ENCODE results near the gene CADPS2. TPM values are rescaled to one million over a fixed set of nuclear protein-coding genes. Genes with fewer than 3 reads are reported as not detected.

Gene CADPS2
- total and polyA plus RNA-seq, 12 donors = 14.6 to 103 (median 39.4) TPM

DNA sequence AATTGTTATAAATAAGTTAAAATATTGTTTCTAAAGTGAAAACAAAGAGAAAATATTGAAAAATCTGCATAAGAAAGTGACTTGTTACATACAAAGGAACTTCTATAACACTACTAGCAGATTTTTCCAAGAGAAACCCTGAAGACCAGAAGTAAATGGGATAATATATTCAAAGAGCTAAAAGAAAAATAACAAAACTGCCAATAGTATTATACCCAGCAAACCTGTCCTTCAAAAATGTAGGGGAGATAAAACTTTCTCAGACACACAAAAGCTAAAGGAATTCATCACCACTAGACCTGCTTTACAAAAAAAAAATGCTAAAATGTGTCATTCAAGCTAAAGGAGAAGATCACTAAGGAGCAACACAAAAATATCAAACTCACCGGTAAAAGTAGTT, 17.0 kb downstream of the CADPS2 start:
- H3K4me1 ChIP-seq (replicated peaks in 1 of 2) = no peaks in the 10 kb centered on the region
- 38 to 100% (median 72%) methylated on average over 1 of the region's 1 CpG for WGBS, 4 donors

DNA sequence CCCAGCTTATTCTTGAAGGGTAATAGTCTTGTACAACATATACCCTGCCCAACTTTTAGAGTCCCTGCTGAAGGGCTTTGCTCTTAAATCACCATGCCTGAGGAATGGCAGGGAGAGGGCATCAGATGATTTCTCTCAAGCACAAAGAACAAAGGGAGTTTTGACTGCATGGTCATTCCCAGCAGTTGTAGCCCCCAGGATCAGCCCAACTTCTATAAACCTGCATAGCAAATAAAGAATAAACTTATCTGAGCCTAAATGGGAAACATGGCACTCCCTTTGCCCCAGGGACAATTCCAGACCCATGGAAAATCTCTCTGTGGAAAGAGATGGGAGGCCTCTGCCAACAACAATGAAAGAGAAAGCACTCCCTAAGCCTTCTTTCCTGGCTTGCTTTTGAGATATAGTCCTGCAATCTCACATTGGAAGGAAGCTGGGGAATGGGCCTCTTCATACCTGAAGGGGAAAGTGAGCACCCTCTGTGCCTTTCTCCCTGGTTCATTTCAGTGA, 18.7 kb downstream of the CADPS2 start:
- DNase-seq = no peak
- H3K9me3 ChIP-seq (replicated peaks in 1 of 3) = peaks cover 0 to 16% (median 10%) of the 10 kb centered on the region in 3 donors
- intact Hi-C loops (cut with DNase I) = no loop called here
- TF ChIP-seq, protein P1, sequence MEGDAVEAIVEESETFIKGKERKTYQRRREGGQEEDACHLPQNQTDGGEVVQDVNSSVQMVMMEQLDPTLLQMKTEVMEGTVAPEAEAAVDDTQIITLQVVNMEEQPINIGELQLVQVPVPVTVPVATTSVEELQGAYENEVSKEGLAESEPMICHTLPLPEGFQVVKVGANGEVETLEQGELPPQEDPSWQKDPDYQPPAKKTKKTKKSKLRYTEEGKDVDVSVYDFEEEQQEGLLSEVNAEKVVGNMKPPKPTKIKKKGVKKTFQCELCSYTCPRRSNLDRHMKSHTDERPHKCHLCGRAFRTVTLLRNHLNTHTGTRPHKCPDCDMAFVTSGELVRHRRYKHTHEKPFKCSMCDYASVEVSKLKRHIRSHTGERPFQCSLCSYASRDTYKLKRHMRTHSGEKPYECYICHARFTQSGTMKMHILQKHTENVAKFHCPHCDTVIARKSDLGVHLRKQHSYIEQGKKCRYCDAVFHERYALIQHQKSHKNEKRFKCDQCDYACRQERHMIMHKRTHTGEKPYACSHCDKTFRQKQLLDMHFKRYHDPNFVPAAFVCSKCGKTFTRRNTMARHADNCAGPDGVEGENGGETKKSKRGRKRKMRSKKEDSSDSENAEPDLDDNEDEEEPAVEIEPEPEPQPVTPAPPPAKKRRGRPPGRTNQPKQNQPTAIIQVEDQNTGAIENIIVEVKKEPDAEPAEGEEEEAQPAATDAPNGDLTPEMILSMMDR (IDR thresholded peaks at IDR 0.05) = no peak
- no peak for TF ChIP-seq POLR2A (IDR thresholded peaks at IDR 0.05)
- H3K4me1 ChIP-seq (replicated peaks in 1 of 2) = no peaks in the 10 kb centered on the region
- no peaks in the 10 kb centered on the region for H3K36me3 ChIP-seq (replicated peaks in 1 of 2)
- H3K27me3 ChIP-seq = no peaks in the 10 kb centered on the region
- no peak overlapping the region for H3K27ac ChIP-seq
- no peak overlapping the region for H3K4me3 ChIP-seq

More for the DNA sequence above, 17.0 kb downstream of the CADPS2 start:
- Histone ChIP-seq H3K27me3 (no peaks in the 10 kb centered on the region), H3K27ac (no peak overlapping the region), H3K4me3 (no peak overlapping the region), H3K9me3 (replicated peaks in 1 of 3) (peaks cover 0 to 16% (median 10%) of the 10 kb centered on the region in 3 donors), H3K36me3 (replicated peaks in 1 of 2) (no peaks in the 10 kb centered on the region)
- DNase-seq = no peak
- no peak for TF ChIP-seq POLR2A (IDR thresholded peaks at IDR 0.05)
- TF ChIP-seq, protein P1 (IDR thresholded peaks at IDR 0.05) = no peak
- intact Hi-C loops (cut with DNase I) = no loop called here

DNA sequence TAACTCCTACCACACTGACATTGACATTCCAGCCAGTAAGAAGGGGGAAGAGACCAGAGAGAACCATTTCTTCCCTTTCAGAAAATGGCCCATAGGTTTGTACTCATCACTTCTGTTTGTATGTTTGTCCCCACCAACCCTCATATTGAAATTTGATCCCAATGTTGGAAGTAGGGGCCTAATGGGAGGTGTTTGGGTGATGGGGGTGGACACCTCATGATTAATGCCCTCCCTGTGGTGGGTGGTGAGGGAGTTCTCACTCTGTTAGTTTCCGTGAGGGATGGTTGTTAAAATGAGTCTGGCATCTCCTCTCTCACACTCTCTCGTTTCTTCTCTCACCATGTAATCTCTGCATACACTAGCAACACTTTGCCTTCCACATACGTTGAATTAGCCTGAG, 21.4 kb downstream of the CADPS2 start:
- 78 to 92% (median 82%) methylated on average over 3 of the region's 3 CpGs for WGBS, 4 donors
- no peak for TF ChIP-seq POLR2A (IDR thresholded peaks at IDR 0.05)
- TF ChIP-seq, protein P1 (IDR thresholded peaks at IDR 0.05) = no peak
- intact Hi-C loops (cut with DNase I) = no loop called here

DNA sequence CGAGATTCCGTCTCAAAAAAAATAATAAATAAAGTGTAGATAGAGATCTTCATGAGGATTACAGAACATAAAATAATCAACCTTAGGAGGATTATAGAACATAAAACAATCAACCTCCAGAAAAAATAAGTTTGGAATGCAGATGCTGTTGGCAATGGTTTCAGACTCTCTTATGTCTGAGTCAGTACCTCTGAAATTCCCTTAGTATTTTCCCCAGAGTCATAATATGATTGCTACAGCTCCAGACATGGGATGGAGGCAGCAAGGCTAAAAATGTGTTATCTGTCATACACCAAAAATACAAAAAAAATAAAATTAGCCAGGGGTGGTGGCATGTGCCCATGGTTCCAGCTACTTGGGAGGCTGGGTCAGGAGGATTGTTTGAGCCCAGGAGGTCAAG, 22.2 kb downstream of the CADPS2 start:
- no peaks in the 10 kb centered on the region for H3K4me1 ChIP-seq (replicated peaks in 1 of 2)
- no peak for TF ChIP-seq POLR2A (IDR thresholded peaks at IDR 0.05)
- TF ChIP-seq, protein P1 (IDR thresholded peaks at IDR 0.05) = no peak
- no peaks in the 10 kb centered on the region for H3K36me3 ChIP-seq (replicated peaks in 1 of 2)
- intact Hi-C loops (cut with DNase I) = no loop called here
- no peaks in the 10 kb centered on the region for H3K27me3 ChIP-seq
- H3K9me3 ChIP-seq (replicated peaks in 1 of 3) = peaks cover 0 to 5% (median 3%) of the 10 kb centered on the region in 3 donors
- H3K4me3 ChIP-seq = no peak overlapping the region
- 89 to 100% (median 94%) methylated on average over 2 of the region's 2 CpGs for WGBS, 4 donors
- H3K27ac ChIP-seq = no peak overlapping the region
- no peak for DNase-seq

More for the DNA sequence above, 21.4 kb downstream of the CADPS2 start:
- no peaks in the 10 kb centered on the region for H3K4me1 ChIP-seq (replicated peaks in 1 of 2)
- no peaks in the 10 kb centered on the region for H3K27me3 ChIP-seq
- no peak overlapping the region for H3K4me3 ChIP-seq
- no peak for DNase-seq
- no peaks in the 10 kb centered on the region for H3K36me3 ChIP-seq (replicated peaks in 1 of 2)
- peaks cover 0 to 14% (median 10%) of the 10 kb centered on the region in 3 donors for H3K9me3 ChIP-seq (replicated peaks in 1 of 3)
- no peak overlapping the region for H3K27ac ChIP-seq
